Left forelimb (tissue), 1 donor: ENCODE data around the gene CDKAL1.

Experiments used
- DNase-seq: peaks from one replicate; pipeline ENCODE4 v3.0.0-alpha.2; 2018; ENCODE audit warnings: low spot score

The CDKAL1 gene

DNA sequence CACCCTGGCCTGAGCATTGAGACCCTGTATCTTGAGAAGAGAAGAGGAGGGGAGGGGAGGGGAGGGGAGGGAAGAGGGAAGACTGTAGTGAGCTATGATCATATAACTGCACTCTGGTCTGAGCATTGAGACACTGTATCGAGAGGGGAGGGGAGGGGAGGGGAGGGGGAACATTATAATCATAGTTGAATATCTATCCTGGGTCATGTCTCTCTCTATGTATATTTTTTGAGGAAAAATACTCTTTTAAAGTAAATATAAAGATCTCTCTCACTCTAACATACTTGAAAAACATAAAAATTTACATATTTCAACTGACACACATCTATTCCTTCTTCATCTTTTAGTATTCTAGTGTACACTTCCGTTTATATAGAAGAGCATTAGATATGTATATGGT lies 431.0 kb downstream of the CDKAL1 start:
- no peak for DNase-seq

DNA sequence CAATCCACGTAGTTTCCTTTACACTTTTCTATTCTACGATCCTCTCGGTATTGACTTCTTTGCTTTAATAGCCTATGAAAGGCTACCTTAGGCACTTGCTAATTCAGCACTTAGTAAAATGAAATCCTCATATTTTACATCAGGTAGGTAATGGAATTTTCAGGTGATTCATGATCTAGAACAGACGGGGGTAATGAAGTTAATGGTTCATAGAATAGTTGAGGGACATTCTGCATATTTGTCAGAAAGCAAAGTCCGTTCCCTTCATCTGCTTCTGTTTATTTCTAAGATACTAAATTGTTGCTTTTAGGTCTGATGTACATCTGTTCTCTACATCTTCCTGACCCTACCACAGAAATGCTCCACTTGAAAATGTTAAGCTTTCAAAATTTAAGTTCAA lies 431.7 kb downstream of the CDKAL1 start:
- DNase-seq = no peak

DNA sequence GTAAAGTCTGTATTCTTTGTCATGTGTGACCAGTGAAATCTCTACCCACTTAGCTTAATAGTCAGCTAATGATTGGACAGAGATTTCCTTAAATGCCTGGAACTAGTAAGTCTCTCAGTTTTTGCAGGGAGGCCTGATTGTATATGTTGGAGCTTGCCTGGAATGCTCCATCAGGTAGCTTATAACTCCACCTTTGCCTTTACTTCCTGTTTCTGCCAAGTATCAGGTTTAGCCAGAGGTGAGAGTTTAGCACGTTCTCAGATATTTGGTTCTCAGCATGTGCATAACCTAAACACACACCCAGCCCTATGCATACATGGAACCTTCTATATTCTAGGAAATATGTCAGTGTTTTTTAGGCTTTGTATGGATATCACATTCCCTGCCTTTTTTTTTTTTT lies 435.3 kb downstream of the CDKAL1 start:
- no peak for DNase-seq

DNA sequence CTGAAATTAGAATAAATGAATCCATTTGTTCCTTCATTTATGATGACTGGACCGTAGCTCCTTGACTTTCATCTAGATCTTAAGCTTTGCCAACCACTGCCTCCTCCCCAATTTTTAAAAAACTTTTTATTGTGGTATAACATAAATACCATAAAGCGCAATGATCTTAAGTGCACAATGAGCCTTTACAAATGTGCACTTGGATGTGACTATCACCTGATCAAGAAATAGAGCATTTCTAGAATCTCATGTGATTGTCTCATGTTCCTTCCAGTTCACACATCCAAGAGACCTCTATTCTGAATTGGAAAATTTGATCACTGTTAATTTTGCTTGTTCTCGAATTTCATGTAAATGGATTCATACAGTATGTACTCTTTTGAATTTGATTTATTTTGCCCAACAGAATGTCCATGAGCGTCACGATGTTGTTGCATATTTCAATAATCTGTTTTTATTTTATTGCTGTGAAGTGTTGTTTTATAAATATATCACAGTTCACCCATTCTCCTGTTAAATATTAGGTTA lies 442.2 kb downstream of the CDKAL1 start:
- DNase-seq = no peak

DNA sequence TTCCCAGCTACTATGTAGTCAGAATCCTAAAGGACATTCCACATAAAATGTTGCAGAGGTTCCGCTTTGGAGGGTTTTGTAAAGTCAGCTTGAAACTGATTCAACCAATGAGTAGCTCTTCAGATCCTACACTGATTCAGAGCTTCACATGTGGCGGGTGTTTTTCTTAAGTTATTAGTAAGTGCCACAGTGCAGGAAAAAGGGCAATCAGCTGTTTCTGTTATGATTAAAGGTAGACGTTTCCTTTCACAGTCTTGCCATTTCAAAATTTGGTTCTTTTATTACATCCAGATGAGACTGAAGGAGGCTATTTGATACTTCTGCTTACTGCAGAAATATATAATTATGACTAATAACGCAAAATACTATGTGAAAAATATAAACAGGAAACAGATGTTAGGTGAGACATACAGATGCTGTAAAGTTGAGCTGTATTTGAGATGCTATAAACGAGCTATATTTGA lies 443.9 kb downstream of the CDKAL1 start:
- DNase-seq = no peak

DNA sequence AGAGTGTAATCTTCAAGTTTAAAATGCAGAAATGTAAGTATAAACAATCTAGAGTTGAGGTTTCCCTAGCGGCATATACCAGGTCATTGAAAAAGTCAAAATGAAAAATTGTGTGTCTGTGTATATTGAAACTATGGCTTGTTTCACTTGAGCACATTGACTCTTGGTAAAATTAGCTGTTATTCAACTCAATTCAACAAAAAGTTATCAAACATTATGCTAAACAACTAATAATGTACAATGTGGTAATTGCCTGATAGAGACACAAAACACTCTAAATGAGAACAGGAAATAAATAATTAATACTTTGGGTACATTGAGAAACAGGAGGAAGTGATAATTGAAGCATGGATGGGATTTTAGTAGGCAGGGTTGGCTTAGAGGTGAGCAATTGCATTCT lies 444.8 kb downstream of the CDKAL1 start:
- no peak for DNase-seq

DNA sequence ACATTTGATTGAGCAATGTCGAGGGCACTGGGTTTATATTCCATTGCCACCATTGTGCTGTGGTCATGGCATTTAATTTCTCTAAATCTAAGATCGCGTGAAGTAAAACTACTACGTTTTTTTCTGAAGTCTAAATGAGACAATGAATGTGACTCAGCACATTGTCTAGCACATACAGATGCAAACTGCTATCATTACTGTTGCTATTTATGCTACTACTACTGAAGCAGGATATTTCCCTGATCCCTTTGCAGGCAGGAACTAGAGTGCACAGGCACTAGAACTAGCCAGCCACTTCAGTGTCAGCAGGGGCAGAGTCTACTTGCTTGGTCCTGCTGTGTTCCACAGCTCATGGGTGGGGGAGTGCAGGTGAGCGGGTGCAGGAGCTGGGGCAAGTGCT lies 449.7 kb downstream of the CDKAL1 start:
- no peak for DNase-seq

DNA sequence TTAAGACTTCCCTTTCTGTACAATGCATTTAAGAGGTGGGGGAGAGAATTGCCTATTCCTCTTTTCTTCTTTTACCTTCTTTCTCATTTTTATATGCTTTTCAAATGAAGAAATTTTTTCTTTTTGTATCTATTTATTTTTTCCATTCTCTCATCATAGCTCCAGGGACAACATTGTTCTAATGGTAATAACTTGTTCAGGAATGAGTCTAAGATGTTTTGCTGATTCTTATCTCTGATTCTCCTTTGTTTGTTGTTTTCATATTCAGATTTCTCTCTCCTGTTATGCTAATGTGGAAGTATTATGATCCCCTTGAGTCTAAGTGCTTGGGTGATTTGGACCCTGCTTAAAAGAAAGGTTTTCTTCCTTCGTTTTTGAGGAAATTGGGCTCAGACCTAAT lies 451.6 kb downstream of the CDKAL1 start:
- DNase-seq = no peak

DNA sequence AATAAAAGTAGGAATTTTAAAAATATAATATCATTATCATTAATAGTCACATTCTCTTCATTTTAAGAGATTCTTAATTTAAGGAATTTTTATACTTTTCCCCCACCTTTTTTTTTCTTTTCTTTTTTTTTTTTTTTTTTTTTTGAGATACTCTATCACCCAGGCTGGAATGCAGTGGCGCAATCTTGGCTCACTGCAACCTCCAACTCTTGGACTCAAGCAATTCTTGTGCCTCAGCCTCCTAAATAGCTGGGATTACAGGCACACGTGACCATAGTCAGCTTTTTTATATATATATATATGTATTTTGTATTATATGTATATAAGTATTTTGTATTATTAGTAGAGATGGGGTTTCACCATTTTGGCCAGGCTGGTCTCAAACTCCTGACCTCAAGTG lies 457.7 kb downstream of the CDKAL1 start:
- DNase-seq = no peak

DNA sequence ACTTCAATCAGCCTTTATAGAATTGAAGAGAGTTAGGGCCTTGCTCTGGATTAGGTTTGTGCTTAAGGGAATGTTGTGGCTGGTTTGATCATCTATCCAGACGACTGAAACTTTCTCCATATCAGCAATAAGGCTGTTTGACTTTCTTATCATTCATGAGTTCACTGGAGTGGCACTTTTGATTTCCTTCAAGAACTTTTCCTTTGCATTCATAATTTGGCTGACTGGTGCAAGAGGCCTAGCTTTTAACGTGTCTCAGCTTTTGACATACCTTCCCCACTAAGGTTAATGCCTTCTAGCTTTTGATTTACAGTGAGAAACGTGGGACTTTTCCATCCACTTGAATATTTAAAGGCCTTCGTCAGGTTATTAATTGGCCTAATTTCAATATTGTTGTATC lies 461.8 kb downstream of the CDKAL1 start:
- DNase-seq = no peak

DNA sequence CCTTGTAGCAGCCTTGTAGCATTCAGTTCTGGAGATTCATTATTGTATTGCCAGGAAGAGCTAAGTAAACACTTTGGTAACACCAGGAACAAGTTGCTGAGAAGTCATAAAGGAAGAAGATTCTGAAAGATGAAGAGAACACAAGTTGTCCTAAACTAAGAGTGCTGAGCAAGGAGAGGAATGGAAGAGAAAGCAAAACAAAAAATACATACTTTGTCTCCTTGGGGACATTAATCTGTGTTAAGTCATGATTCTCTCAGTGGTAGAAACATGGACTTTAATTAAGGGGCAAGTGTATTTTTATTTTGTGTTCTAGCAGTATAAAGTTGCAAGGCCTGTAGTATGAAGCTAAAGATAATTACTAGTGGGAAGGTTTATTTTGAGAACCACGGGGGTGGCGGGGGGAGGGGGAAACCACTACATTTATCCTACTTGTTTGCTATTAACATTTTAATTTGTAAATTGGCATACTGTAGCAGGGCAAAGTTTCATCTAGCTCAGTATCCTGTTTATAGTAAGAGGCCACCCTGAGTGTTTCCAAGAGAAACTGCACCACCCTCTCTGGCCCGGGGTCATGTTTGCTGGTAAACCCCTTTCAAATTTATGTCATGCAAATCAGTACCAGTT lies 463.0 kb downstream of the CDKAL1 start:
- no peak for DNase-seq

DNA sequence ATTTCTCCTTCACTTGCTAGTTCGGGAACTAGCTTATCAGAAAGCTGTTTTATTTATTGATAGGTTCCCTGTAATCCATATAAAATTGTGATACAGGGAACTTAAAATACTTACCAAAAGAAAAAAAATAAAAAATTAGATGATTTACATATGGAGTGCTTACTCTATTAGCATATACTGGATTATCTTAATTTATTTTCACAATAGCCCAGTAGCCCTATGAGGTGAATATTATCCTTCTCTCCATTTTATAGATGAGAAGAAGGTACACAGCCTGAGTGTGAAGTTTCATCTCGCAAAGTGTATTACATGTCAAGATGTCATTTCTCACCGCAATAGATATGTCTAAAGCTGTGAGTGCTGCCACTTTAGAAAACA lies 463.5 kb downstream of the CDKAL1 start:
- no peak for DNase-seq

DNA sequence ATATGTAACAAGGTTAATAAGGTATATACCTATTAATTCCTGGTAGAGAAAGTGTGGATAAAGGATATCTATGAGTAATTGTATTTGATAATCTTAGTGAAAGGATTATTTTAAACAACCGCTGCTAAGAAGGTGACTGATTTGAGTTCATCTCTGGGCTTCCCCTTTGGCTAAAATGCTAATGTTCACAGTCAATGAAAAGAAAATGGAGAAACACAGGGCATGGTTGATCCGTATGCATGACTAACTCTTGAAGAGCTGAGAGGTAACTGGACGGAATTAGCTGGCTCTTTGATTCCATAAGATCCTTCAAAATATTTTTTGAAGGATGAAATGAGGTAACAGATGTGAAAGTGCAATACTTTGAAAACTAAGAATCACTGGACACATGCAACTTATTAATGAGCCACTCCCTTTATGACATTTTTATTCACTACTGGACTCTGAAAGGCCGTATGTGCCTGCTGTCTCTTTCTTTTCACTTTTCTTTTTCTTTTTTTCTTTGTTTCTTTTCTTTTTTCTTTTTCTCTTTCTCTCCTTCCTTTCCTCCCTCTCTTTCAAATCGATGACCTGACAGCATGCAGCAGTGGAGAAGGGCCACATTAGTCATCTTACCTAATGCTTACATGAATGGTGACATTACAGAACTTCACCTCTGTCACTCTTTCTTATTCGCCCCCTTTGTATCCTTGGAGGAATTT lies 464.6 kb downstream of the CDKAL1 start:
- no peak for DNase-seq

DNA sequence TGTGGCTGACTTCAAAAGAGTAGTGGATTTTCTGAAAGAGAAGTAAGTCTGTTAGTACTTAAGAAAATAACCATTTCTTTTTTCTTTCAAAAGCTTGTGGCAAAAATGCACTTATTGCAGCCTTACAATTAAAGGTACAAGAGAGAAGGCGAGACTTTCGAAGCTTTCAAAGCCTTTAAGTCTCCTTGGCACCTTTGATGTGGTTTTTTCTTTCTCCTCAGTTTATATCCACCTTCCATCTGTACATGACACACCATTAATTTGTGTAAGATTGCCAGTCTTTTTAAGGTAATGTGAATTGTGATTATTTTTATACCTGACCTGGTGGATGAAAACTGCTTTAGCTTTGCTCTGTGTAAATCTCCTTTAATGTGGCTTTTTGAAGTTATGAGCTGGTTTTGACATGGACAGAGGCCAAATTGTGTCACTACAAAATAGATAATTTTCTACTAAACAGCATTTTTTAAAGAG lies 466.1 kb downstream of the CDKAL1 start:
- DNase-seq = no peak

DNA sequence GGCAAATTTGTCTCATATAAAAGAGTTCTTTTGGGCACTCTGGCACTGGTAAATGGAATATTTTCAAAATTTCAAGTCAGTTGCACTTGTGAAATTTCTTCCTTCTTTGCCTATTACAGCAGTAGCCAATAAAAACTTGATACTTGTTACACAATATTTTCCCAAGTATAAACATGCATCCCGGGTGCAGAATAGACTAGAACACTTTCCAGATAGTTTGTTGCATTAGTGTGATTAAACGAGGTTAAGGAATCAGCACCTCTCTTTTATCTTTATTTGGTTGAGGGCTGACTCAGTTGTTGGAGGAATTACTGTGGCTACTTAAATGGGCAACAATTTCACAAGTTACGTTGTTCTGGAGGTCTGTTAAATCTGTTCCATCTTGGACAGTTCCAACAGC lies 467.5 kb downstream of the CDKAL1 start:
- no peak for DNase-seq

DNA sequence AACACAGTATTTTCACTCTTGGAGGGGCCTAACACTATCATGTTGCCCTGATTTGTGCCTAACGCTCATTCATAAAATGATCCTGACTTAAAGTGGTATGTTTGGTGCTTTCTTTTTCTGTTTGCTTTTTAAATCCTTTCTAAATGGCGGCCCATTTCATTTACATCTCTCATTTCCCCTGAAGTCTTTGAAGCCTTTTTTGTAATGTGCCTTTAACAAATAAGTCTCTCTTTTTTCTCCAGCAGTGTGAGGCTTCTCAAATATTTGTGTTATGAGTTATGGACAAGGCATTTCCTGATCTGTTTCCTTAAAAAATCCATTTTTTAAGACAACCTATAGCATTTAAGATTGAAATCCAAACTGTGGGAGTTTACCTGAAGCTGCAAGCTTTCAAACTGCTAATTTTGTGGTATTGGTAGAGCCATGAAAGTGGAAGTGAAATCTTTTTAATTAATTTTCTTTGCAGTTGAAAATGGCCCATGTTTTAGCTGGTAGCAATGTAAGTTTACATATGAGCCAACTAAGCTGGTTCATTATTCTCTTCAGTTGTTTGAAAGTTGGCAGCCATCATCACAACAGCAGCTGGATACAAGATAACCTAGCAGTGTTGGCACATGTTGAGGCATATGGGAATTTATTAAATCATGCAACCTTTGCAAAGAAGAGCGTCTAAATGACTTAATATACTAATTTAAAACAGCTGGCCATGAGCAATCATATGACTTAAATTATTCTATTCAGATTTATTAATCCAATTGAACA lies 469.7 kb downstream of the CDKAL1 start:
- no peak for DNase-seq

DNA sequence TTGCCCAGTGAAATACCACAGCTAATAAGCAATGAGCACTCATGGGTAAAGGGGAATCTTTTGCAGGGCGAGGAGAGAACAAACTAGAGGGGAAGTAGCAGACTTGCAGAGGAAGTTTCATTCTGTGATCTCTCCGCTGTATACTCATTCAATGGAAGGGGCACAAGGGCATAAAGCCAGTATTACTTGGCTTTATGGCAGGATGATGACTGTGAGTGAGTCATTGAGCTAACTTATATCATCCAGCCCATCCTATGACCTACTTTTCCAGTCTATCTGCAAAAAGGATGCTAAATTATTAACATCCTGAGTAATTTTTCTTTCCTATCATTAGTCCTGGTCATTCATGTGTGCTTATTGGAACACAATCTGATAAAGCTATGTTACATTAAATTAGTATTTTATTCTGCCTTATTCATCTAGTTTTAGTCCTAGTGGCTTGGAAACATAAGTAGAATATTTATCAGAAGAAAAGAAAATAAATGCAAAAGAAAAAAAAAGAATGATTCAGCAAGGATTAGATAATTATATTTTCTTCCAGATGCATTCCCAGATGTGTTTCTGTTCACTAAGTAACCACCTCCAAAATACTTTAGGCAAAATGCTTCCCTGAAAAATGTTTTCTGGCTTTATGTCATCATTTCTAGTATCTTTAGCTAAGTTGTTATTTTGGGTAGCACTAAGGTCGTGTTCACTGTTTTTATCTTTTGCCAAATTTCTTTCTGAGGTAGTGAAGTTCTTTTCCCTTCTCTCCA lies 471.7 kb downstream of the CDKAL1 start:
- DNase-seq = no peak

DNA sequence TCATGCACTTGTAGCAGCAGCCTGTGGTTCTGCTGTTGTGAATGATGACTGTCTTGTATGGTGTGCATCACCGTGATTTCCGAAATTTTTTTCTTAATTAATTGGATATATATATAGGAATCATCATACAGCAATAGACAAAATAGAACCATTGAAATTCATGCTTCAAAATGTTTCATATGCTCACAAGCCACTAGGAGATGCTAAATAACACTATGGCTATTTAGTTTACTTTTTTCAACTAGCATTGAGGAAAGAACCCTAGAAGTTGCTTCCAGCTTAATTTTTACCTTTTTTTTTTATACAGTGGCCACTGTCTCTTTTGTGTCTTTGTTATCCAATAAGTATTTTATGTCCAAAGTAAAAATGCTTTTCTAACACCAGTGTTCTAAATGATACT lies 485.4 kb downstream of the CDKAL1 start:
- no peak for DNase-seq

DNA sequence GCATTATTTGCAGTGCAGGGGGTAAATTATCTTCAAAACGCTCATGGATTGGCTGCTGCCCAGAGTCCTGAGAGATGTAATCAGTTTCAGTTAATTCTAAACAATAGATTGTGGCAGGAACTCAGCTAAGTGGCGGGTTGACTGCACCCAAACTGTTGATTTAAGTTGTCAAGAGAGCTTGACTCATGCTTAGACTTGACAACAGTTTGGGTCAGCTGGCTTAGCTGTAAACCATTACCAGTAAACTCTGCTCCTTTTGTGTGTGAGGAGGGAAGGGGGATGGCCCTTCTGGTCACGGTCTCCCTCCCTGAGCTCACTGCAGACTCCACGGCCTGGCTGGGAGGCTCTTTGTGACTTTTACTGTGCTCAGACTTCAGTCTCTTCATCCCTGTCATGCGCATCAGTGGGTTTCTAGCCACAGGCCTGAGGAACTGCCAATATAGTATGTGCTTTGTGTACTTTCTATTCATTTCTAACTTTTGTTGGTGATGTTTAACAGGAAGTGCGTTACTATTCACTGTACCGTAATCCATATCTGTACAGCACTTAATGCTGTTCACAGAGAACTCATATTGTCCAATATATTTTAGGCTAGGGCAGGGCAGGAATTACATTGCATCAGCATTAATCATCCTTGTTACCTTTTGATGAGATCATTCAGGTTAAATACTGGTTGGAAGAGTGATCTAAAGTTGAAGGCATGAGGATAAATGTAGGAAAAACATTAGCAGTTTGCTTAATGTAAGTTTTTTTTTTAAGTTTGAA lies 488.3 kb downstream of the CDKAL1 start:
- DNase-seq = no peak

DNA sequence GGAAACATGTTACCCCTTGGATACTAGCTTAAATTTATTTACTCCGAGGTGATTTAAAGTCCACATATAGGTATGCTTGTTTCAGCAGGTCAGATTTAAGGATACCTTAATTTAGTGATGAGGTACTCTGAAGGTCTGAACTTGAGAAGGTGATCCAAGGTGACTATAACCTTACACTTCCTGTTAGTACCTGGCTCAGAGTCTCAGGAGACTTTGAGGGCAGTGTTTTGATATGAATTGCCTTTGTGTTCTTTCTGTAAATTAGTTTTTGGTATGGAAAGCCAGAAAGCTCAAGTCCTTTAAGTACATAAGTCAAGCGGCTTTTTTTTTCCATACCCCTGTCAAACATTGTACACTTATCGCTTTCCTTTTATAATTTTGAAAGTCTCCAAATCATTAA lies 489.0 kb downstream of the CDKAL1 start:
- DNase-seq = no peak

DNA sequence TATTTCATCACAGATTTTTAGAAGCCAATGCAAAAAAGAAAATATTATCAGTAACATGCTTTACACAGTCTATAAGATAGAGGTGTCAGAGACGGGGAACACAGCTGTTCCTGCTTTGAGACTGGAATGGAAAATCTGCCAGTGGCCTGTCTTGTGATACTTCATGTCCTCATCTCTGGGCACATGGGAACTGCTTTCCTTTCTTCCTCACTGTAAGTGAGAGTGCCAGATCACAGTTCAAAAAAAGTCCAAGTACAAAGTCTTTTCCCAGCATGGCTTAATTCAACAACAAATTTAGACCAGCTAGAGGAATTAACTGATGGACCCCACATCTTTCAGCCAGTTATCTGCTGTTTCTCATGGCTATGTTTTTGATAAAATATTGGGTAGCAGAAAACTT lies 490.4 kb downstream of the CDKAL1 start:
- no peak for DNase-seq
